Memory B cell (primary cell): ENCODE results near the gene GMCL2.
A peak's percentile ranks its signal among the peaks of the same experiment; 100 is the strongest.
"Not testable (repeated sequence)": the region's sequence is repeated elsewhere in the genome, so short reads cannot be mapped to it uniquely, and the experiment has no call there.

Experiments used
- ATAC-seq: fragments of 150-1000 bp; cut with Tn5 transposase; 2 replicates; pipeline ENCODE4 v1.10.0; 2021; ENCODE audit warnings: low read depth, mild to moderate bottlenecking, moderate library complexity
- DNase-seq, 2 donors: peaks; one replicate each; pipeline ENCODE4 v3.0.0; 2022; ENCODE audit warnings: low spot score in 2 of 2
- H3K27ac Mint-ChIP-seq: one replicate; pipeline ENCODE4 v1.8.0; 2022; ENCODE audit warnings: mild to moderate bottlenecking, moderate library complexity, mixed read lengths
- H3K27me3 Mint-ChIP-seq: one replicate; pipeline ENCODE4 v1.8.0; 2022; ENCODE audit warnings: mixed read lengths
- H3K36me3 Mint-ChIP-seq: one replicate; pipeline ENCODE4 v1.8.0; 2022; ENCODE audit warnings: mild to moderate bottlenecking, mixed read lengths
- H3K4me1 Mint-ChIP-seq: one replicate; pipeline ENCODE4 v1.8.0; 2022; ENCODE audit warnings: mixed read lengths
- H3K4me3 Mint-ChIP-seq: one replicate; pipeline ENCODE4 v1.8.0; 2022; ENCODE audit warnings: mild to moderate bottlenecking, moderate library complexity, mixed read lengths
- H3K9me3 Mint-ChIP-seq: one replicate; pipeline ENCODE4 v1.8.0; 2022; ENCODE audit warnings: mixed read lengths

GMCL2 gene

DNA sequence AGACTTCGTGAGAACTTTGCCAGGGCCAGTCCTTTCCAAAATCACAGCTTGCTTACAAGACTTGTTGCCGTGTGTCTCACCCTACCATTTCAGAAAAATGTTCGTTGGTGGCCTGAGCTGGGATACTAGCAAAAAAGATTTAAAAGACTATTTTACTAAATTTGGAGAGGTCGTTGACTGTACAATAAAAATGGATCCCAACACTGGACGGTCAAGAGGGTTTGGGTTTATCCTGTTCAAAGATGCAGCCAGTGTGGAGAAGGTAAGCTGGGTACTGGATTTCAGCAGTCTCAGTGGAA is 18.5 kb upstream of the GMCL2 start:
- Mint-ChIP-seq H3K9me3 (no peaks in the 10 kb centered on the region), H3K27me3 (no peaks in the 10 kb centered on the region), H3K27ac (peak overlapping the region; percentile 82), H3K4me3 (peak overlapping the region; percentile 50), H3K4me1 (peaks cover 32% of the 10 kb centered on the region), H3K36me3 (peaks cover 31% of the 10 kb centered on the region)
- DNase-seq (no peak), ATAC-seq (no peak)

DNA sequence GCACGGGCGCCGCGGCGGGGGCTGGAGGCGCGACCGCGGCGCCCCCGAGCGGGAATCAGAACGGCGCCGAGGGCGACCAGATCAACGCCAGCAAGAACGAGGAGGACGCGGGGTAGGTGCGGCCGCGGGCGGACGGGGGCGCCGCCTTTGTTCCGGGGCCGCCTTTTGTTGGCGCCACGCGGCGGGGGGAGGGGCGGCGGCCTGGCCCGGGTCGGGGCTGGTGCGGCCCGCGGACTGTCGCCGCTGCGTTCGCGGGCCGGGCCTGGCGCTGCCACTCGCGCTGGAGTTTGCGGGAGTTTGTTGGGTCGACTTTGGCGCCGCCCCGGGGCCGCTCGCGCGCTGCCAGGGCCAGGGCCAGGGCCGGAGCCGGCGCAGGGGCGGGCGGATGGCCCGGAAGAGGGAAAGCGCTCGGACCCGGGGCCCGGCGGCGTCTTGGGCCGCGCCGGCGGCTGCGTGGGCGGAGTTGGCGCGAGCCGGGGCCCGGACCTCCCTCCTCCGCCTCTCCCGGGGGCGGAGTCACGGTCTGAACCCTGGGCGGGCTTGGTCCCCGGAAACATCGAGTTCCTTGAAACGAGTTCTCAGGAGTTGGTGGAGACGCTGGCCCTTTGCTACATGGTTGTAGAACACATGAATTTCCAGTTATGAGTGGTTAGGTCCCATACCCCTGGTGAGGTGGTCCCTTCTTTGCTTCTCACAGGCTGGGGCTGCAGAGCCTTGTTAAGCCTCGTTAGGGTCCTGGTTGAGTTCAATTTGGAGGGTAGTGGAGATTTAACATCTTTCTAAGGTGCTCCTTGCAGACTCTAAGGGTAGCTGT is 18.0 kb upstream of the GMCL2 start:
- H3K4me3 Mint-ChIP-seq, result peak overlapping the region; percentile 99
- H3K9me3 Mint-ChIP-seq, result no peaks in the 10 kb centered on the region
- ATAC-seq (peak; percentile 30), DNase-seq (peak; percentile 41 to 44)
- peaks cover 28% of the 10 kb centered on the region for H3K36me3 Mint-ChIP-seq
- H3K4me1 Mint-ChIP-seq, result peaks cover 32% of the 10 kb centered on the region
- no peaks in the 10 kb centered on the region for H3K27me3 Mint-ChIP-seq
- H3K27ac Mint-ChIP-seq, result peak overlapping the region; percentile 82

- ATAC-seq (peak; percentile 86), DNase-seq (peak; percentile 98 to 99)
Observed at GRCh38 chr5:178204182-178204934, 17.2 kb upstream of the GMCL2 start, which contains the start of gene HNRNPAB. TSS of gene HNRNPAB (plus strand) at chr5:178204533. CDS start at chr5:178204838, 305 bp downstream.

DNA sequence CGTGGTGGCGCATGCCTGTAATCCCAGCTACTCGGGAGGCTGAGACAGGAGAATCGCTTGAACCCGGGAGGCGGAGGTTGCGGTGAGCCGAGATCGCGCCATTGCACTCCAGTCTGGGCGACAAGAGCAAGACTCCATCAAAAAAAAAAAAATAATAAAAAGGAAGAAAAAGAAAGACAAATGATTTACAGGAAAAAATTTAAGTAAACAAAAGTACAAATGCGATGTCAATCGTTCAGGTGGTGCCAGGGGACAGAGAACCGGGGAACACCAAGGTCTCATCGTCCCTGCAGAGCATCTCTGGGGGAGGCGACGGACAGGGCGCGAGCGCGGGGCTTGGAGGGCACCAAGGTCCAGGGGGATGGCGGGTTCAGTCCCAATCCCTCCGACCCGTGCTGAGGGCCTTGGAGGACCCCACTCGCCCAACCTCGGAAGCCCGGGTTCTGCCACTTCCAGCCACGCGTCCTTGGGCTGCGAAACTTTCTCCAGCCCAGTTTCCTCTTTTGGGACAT is 16.6 kb upstream of the GMCL2 start:
- H3K36me3 Mint-ChIP-seq, result peaks cover 15% of the 10 kb centered on the region
- peak overlapping the region; percentile 99 for H3K4me3 Mint-ChIP-seq
- DNase-seq (no peak), ATAC-seq (peak; percentile 9)
- no peaks in the 10 kb centered on the region for H3K9me3 Mint-ChIP-seq
- H3K4me1 Mint-ChIP-seq, result peaks cover 26% of the 10 kb centered on the region
- H3K27ac Mint-ChIP-seq, result peak overlapping the region; percentile 98
- no peaks in the 10 kb centered on the region for H3K27me3 Mint-ChIP-seq

More at GRCh38 chr5:178204182-178204934, 17.2 kb upstream of the GMCL2 start, which contains the start of gene HNRNPAB:
- H3K27ac Mint-ChIP-seq, result peak within 1 kb of the TSS; percentile 98
- H3K4me3 Mint-ChIP-seq, result peak within 1 kb of the TSS; percentile 99
- H3K4me1 Mint-ChIP-seq, result peaks cover 29% of the 10 kb centered on the region
- no peaks in the 10 kb centered on the region for H3K9me3 Mint-ChIP-seq
- H3K36me3 Mint-ChIP-seq, result peaks cover 21% of the 10 kb centered on the region
- H3K27me3 Mint-ChIP-seq, result no peaks in the 10 kb centered on the region

DNA sequence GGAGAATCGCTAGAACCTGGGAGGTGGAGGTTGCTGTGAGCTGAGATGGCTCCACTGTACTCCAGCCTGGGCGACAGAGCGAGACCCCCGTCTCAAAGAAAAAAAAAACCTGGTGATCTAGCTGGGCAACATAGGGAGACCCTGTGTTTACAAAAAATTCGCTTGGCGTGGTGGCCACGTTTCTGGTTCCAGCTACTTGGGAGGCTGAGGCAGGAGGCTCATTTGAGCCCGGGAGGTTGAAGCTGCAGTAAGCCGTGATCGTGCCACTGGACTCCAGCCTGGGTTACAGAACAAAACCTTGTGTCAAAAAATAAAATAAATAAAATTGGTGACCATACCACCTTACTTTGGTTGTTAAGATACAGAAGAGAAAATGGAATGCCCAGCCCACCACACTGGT is 15.4 kb upstream of the GMCL2 start:
- ATAC-seq (no peak), DNase-seq (no peak)
- H3K9me3 Mint-ChIP-seq, result no peaks in the 10 kb centered on the region
- H3K27me3 Mint-ChIP-seq, result no peaks in the 10 kb centered on the region
- H3K27ac Mint-ChIP-seq, result no peak overlapping the region
- peaks cover 18% of the 10 kb centered on the region for H3K4me1 Mint-ChIP-seq
- peak overlapping the region; percentile 65 for H3K4me3 Mint-ChIP-seq
- H3K36me3 Mint-ChIP-seq, result peaks cover 8% of the 10 kb centered on the region

DNA sequence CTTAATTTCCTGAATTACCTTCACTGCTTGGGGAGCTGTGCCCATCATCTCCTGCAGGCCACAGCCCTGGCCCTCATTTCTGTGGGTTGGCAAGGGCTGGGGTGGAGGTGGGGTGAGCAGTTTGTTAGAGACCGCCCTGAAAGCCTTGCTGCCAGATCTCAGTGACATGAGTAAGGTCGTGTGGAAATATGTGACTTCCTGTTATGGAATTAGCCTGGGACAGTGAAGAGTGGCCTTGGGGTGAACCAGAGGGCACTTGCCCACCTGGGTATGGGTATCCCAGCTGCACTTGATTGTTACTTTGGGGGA is 14.7 kb upstream of the GMCL2 start:
- Mint-ChIP-seq H3K4me3 (no peak overlapping the region), H3K4me1 (peaks cover 13% of the 10 kb centered on the region), H3K27ac (no peak overlapping the region), H3K36me3 (peaks cover 8% of the 10 kb centered on the region), H3K27me3 (no peaks in the 10 kb centered on the region), H3K9me3 (no peaks in the 10 kb centered on the region)
- ATAC-seq (no peak), DNase-seq (no peak)

DNA sequence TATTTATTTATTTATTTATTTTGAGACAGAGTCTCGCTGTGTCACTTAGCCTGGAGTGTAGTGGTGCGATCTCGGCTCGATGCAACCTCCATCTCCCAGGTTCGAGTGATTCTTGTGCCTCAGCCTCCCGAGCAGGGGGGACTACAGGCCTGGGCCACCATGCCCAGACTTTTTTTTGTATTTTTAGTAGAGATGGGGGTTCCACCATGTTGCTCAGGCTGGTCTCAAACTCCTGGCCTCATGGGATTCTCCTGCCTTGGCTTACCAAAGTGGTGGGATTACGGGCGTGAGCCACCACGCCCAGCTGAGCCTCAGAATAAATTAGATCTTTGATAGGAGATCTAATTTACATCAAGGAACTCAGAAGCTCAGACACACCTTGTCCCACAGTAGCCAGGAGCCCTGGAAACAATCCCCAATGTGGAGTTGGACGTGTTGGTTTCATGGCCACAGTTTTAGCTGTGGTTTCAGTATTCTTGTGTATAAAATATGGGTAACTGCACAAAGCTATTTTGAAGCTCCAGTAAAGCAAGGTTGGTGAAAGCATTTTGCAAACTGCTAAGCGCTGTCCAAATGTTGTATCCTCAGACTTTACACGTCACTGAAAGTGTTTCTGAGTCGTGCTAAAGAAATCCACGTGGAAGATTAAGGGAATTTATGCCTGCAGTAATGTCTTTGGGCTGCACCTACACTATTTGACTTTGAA is 14.2 kb upstream of the GMCL2 start:
- Mint-ChIP-seq H3K36me3 (peaks cover 7% of the 10 kb centered on the region), H3K9me3 (no peaks in the 10 kb centered on the region), H3K27ac (no peak overlapping the region), H3K4me3 (no peak overlapping the region), H3K4me1 (peaks cover 10% of the 10 kb centered on the region), H3K27me3 (no peaks in the 10 kb centered on the region)
- no peak for ATAC-seq
- no peak for DNase-seq

DNA sequence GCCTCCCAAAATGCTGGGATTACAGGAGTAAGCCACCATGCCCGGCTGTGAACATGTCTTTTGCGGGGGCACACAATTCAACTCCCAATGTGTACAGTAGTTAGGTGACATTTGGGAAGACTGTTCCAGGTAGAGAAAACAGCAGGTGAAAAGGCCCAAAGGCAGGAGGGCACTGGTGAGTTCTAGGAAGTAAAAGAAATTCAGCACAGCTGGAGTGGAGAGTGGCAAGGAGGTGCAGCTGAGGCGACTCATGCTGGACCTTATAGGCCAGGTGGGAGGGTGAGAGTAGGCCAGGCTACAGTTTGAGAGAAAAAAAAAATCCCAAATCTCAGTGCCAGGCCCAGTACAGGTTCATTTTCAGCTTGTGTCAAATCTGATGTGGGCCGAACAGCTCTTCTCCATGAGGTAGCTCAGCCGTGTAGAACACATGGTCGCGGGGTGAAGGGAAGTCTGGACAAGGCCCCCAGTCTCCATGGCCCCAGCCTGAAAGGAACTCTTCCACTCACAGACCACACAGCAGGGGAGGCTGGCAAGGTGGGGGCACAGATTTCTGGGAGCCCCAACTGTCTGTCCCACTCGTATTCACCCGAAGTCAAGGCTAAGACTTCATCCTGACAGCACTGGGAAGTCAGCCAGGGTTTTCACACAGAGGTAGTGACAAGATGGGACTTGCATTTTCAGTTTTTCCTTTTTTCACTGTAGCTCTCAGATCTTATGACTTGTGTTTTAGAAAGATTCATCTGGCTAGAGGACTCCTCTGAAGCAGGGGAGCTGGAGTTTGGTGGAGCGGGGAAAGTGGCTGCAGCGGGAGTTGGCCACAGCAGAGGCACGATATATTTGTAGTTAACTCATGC is 12.6 kb upstream of the GMCL2 start:
- Mint-ChIP-seq H3K27ac (no peak overlapping the region), H3K27me3 (peaks cover 3% of the 10 kb centered on the region), H3K36me3 (peaks cover 2% of the 10 kb centered on the region), H3K4me1 (peaks cover 3% of the 10 kb centered on the region), H3K9me3 (no peaks in the 10 kb centered on the region), H3K4me3 (no peak overlapping the region)
- DNase-seq (no peak), ATAC-seq (no peak)

- Mint-ChIP-seq H3K9me3 (no peaks in the 10 kb centered on the region), H3K27ac (no peak overlapping the region), H3K4me3 (no peak overlapping the region), H3K36me3 (no peaks in the 10 kb centered on the region), H3K4me1 (no peaks in the 10 kb centered on the region), H3K27me3 (peaks cover 5% of the 10 kb centered on the region)
- ATAC-seq, result no peak
- DNase-seq, result no peak
Observed at GRCh38 chr5:178198706-178199105, 11.5 kb upstream of the GMCL2 start.

- not testable (repeated sequence) for H3K4me3 Mint-ChIP-seq, H3K27ac Mint-ChIP-seq, DNase-seq, H3K27me3 Mint-ChIP-seq, H3K4me1 Mint-ChIP-seq, H3K36me3 Mint-ChIP-seq, H3K9me3 Mint-ChIP-seq, ATAC-seq
Observed at GRCh38 chr5:178198151-178198550, 11.0 kb upstream of the GMCL2 start.

DNA sequence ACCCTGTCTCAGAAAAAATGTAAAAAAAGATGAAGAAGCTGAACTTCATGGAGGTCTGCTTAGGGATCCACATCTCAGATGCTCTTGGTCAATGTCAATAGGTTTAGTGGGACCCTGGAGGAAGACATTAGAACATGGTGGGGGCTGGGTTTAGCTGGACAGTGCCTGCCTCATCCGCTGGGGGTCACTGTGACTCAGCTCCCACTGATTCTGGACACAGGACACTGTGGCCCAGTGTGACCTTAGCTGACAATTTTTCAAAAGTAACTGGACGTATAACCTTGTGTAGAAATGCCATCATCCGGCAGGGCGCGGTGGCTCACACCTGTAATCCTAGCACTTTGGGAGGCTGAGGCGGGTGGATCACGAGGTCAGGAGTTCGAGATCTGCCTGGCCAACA is 9.8 kb upstream of the GMCL2 start:
- Mint-ChIP-seq H3K27me3 (peaks cover 16% of the 10 kb centered on the region), H3K4me1 (peaks cover 5% of the 10 kb centered on the region), H3K4me3 (no peak overlapping the region), H3K27ac (no peak overlapping the region), H3K9me3 (peaks cover 2% of the 10 kb centered on the region), H3K36me3 (peaks cover 3% of the 10 kb centered on the region)
- no peak for ATAC-seq
- no peak for DNase-seq

DNA sequence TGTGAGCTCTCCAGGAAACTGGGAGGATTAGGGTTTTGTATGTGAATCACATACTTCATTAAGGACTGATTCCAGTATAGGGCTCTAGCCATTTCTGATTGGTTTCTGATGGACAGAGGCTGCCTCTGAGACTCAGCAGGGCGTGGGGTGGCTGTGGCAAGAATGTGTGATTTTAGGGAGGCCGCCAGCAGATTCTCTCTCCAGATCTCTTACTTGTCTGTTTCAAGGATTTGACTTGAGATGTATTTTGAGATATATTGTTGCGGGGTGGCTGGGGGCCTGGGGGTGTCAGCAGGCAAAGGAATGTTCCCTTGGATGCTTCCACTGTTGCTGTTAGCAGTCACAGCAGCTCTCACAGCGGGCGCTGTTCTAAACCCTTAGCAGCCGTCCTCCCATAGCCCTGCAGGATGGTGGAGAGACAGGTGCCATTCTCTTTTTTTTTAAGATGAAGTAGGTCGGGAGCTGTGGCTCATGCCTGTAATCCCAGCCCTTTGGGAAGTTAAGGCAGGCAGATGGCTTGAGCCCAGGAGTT is 9.2 kb upstream of the GMCL2 start:
- DNase-seq (no peak), ATAC-seq (no peak)
- H3K36me3 Mint-ChIP-seq, result peaks cover 3% of the 10 kb centered on the region
- peaks cover 5% of the 10 kb centered on the region for H3K4me1 Mint-ChIP-seq
- peaks cover 2% of the 10 kb centered on the region for H3K9me3 Mint-ChIP-seq
- H3K4me3 Mint-ChIP-seq, result no peak overlapping the region
- H3K27ac Mint-ChIP-seq, result no peak overlapping the region
- H3K27me3 Mint-ChIP-seq, result peaks cover 18% of the 10 kb centered on the region

DNA sequence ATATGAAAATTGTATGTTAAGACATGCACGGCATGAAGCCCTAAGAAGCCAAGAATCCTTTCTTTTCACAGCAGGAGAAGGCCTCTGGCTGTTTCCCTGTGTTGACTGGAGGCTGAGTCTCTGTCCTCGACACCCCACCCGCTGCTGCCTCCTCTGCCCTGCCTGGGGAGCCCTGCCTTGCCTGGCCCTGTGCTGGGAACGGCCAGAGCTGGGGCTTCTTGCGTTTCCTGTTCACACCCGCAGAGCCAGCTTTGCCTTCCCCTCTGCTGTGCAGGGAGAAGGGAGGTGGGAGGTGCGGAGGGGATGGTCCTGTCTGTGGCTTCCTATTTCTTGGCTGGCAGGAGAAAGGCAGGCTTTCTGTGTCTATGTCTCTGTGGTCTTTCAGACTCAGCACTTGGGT is 6.9 kb upstream of the GMCL2 start:
- ATAC-seq, result no peak
- DNase-seq, result no peak
- peaks cover 5% of the 10 kb centered on the region for H3K4me1 Mint-ChIP-seq
- H3K4me3 Mint-ChIP-seq, result no peak overlapping the region
- peaks cover 2% of the 10 kb centered on the region for H3K9me3 Mint-ChIP-seq
- H3K27ac Mint-ChIP-seq, result no peak overlapping the region
- H3K27me3 Mint-ChIP-seq, result peaks cover 21% of the 10 kb centered on the region
- H3K36me3 Mint-ChIP-seq, result peaks cover 3% of the 10 kb centered on the region
